SKM-1 treated with dmso at 0.1 percent for 144 hours (cell line): ENCODE measurements around the gene NINJ2.
"Not testable (repeated sequence)": the region's sequence is repeated elsewhere in the genome, so short reads cannot be mapped to it uniquely, and the experiment has no call there.

Source experiments
- DNase-seq: peaks from one replicate; lab custom pipeline; 2025; ENCODE audit not compliant: unreplicated experiment; lab: John Stamatoyannopoulos, UW

Gene NINJ2

DNA sequence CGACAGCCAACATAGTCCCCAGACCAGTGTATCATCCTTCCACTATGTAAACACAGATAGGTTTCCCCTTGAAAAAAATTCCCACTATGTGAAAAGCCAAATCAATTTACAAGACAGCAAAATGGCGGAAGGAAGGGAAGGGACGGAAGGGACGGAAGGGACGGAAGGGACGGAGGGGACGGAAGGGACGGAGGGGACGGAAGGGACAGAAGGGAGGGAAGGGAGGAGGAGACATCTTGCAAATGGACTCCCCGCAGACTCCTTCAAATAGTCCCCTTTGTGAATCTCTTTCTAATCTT, 75.3 kb downstream of the NINJ2 start:
- no peak for DNase-seq

DNA sequence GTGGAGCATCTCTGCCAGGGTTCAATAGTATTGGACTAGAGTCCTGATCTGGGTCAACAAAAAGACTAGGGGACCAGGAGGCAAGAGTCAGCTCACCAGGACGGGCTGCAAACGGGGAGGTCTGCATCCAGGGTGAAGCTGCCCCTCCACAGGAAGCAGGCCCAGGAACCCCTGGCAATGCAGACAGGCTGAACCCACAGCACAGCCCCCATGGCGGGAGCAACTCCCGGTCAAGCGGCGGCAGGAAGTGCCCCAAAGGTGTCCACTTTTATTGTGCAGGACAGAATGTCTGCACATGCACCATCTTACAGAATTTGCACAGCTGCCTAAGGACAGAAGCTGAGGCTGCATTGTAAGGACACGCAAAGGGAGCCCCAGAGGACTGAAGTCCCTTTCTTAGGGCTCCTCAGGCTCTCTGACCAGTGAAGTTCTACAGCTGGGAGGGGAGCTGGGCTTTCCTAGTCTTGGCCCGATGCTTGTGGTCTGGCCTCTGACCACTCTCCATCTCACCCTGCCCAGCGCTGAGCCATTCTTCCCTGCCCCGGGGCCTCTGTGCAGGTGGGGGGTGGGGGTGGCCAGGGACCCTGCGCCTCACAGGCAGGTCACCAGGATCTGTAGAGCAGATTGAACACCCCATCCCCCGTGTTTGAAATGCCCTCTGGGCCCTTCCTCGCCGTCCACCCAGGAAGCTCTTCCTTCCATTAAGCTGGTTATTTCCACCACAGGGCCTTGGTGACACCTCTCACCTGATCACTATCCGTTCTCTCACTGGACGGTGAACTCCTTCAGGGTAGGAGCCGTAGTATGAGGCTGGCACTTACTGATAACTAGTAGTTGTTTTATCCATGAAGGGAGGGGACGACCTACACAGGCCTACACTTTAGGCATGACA, 75.9 kb downstream of the NINJ2 start:
- DNase-seq = no peak

DNA sequence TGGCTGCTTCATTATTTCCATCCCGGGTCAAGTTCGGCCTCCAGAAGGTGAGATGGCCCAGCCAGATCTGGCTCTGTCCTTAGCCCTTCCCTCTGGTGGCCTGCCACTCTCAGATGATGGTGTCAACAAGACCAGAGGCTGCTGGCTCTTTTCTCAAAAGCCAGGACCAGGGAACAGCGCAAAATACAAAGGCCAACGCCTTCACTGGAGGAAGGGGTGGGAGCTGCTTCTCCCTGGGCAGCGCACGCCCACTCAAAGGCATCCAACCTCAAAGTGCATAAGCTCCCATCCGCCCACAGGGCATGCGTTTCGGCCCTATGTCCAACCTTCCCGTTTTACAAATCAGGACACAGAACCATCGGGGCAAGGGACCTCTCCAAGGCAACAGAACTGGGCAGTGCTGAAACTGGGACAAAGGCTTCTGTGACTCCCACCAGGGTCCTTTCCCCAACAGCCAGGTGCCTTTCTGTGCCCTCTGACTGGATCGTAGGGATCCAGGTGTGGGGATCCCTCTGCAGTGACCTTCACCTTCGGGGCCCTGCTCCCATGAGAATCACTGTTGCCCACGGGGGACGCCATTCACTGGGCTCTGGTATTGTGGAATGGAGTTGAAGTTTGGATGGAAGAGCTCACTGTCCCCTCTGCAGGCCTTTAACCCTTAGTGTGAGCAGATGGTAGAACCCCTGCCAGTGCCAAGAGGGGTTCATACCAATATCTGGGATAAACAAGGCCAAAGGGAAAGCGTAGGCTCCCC, 76.8 kb downstream of the NINJ2 start:
- no peak for DNase-seq

DNA sequence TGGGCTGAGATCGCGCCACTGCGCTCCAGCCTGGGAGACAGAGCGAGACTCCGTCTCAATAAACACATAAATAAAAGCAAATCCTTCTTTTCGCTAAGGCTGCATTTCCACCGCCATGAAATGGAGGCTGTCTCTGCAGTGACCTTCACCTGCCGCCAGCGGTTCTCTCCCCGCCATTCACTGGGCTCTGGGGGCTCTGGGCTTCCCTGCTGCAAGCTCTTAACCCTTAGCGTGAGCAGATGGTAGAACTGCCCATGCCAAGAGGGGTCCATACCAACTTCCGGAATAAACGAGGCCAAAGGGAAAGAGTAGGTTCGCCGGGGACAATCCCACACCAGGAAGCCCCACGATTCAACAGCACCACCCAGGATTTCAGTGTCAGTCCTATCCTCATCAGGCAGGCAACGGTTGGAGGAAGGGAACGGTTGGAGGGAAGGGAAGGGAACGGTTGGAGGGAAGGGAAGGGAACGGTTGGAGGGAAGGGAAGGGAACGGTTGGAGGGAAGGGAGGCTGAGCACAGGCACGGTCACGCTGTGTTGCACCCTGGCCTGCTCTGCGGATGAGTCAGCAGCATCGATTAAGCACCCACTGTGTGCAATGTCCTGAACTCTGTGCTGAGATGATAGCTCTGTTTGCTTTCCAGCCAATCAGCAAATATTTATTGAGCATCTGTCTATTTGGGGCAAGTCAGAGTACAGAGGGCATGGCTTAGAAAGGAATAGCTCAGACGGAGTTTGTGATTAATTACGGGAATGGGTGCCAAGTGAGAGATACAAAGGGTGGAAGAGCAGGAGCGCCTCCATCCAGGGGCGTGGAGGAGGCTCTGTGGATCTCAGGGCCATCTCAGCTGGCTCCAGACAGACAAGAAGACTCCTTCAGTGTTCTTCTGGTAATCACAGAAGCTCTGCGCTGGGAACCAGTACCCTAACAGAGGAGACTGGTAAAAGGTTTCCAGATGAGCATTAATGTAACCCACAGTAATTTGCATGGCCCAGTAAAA, 77.9 kb downstream of the NINJ2 start:
- DNase-seq = no peak

DNA sequence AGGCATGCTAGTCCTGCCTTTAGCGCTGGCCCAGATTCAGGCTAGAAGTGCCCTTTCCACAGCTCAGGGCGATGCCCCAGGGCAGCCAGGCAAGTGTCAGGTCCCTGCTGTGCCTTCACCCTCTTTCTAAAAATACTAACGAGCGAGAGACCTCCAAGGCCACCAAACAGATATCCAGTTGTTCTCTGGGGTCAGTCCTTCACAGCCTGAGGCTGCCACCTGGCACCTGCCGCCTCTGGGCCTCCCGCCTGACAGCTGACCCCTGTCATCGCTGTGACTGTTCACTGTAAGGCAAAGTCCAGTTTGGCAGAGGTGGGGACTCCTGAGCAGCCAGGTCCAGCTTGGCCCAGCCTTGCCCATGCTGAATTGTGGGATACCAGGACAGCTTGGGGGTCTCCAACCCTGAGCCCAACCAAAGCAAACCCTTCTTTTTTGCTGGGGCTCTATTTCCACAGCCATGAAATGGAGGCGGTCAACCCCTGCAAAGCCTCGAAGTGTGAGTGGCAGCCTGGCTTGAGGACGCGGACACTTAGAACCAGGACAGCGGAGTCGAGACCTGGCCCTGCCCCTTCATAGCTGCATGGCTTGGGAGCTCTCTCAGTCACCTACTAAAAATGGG, 79.9 kb downstream of the NINJ2 start:
- no peak for DNase-seq

DNA sequence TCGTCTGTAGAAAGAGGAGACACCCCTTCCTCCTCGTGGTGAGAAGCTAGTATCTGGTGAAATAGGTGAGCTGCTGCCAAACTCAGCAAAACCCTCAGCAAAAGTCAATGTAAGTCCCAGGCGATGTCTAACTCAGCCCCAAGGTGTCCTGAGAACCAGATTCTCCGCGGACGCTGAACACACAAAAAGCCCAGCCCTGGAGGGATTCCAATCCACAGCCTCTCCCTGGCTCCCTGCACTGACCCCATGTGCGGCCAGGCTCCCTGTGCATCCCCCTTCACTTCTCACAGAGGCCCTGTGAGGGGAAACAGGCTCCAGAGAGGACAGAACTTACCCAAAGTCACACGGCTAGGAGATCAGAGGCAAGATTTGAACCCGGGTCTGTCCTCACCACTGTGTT, 81.5 kb downstream of the NINJ2 start:
- DNase-seq = no peak

DNA sequence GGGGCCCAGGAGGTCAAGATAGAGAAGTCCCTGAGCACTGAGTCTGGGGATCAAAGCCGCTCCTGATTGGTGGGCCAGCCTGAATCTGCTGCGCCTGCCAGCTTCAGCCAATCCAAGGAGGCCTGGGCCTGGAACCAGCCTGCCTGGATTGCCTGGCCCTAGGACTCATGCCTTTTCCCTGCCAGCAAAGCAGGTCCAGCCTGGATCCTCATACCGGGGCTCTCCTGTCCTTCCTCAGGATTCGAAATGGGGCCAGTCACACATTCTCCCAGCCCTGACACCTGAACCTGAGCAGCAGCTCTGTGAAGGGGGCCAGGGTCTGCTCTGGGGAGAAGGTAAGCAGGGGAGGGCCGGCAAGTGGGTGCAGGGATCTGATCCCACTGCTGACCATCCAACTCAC, 81.9 kb downstream of the NINJ2 start:
- DNase-seq = no peak

DNA sequence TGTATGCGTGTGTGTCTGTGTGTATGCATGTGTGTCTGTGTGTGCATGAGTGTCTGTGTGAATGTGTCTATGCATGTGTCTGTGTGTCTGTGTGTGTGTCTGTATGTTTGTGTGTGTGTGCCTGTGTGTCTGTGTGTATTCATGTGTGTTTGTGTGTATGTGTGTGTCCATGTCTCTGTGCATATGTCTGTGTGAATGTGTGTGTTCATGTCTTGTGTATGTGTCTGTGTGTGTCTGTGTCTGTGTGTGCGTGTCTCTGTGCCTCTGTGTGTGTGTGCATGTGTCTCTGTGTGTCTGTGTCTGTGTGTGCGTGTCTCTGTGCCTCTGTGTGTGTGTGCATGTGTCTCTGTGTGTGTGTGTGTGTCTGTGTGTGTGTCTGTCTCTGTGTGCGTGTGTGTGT, 82.4 kb downstream of the NINJ2 start:
- no peak for DNase-seq

DNA sequence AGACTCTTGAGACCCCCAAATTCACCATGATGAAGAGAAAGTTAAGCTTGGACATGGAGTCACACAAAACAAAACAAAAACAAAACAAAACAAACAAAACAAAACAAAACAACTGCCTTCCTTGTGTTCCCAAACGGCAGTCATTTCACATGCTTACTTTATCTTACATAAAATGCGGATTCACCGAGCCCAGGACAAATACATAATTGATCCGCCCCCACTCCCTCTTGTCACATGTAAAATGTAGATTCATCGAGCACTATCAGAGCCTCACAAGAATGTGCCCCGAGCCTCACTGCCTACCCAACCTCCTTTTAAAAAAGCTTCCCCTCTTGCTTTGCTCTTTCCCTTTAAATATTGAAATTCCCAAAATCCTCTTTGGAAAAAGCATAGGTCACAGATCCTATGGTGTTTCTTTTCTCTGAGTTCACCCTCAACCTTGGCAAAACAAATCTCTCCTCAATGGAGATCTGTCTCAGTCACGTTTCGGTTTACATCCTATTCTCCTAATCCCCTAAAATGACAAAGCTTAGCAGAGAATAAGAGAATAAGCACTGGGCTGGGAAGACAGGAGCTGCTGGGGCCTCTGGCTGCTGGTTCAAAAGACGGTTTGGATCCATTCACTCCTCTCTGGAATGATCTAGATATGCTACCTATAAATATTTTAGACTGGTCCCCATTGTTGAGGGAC, 83.7 kb downstream of the NINJ2 start:
- no peak for DNase-seq

DNA sequence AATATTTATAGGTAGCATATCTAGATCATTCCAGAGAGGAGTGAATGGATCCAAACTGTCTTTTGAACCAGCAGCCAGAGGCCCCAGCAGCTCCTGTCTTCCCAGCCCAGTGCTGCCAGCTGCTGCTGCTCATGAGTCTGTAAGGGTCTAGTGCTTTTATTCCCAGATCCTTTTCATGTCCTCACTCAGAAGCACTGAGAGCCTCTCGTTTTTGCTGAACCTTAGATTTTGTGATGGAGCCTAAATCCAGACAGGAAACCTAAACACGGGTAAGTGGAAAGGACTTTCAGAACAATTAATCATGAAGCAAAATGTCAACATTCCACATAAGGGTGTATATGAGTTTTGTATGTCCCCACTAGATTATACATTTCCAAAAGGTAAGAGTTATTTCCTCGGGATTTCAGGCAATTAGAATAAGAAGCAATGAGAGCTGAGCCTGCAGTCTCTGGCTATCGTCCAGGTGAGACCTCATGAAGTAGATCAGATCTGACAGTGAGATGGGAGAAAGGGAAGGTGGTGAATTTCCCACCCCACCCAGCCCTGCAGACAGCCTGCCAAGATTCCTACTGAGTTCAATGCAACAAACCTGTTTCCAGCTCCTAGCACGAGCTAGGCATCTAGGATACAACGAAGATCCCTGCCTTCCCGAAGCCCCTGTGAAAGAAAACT, 84.4 kb downstream of the NINJ2 start:
- no peak for DNase-seq

DNA sequence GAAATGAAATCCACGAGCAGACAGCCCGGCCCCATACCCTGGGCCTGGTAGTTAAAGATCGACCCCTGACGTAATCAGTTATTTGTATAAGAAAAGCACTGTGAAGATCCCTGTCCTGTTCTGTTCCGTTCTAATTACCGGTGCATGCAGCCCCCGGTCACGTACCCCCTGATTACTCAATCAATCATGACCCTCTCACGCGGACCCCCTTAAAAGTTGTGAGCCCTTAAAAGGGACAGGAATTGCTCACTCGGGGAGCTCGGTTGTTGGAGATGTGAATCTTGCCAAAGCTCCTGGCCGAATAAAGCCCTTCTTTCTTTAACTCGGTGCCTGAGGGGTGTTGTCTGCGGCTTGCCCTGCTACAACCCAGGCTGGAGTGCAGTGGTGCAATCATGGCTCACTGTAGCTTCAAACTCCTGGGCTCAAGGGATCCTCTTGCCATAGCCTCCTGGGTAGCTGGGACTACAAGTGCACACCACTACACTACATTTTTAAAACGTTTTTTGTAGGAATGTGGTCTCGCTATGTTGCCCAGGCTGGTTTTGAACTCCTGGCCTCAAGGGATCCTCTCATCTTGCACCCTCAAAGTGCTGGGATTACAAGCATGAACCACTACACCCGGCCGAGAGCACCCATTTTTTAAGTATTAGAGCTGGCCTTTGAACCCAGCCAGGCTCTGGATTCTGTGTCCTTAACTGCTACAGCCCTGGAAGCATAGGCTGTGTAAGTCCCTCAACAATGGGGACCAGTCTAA, 85.1 kb downstream of the NINJ2 start:
- DNase-seq = not testable (repeated sequence)

DNA sequence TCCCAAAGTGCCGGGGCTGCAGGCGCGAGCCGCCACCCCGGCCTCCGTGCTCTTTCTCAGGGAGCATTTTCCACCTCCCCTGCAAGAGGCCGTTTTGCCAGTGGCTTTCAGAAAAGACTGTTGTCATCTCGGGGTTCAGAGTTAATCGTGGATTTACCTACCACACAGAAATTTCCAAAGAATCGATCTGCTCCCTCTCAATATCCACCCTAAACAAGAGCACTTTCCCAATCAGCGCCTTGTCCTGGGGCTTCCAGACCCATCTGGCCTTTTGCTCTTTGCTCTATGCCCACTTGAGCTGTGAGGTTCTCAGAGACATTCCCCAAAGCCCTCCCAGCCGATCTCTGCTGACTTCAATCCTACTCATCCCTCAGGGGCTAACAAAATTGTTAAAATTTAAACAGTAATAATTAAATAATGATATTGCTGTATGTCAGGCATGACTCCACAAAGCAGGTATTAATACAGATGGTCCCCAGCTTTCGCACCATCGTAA, 86.6 kb downstream of the NINJ2 start:
- no peak for DNase-seq

DNA sequence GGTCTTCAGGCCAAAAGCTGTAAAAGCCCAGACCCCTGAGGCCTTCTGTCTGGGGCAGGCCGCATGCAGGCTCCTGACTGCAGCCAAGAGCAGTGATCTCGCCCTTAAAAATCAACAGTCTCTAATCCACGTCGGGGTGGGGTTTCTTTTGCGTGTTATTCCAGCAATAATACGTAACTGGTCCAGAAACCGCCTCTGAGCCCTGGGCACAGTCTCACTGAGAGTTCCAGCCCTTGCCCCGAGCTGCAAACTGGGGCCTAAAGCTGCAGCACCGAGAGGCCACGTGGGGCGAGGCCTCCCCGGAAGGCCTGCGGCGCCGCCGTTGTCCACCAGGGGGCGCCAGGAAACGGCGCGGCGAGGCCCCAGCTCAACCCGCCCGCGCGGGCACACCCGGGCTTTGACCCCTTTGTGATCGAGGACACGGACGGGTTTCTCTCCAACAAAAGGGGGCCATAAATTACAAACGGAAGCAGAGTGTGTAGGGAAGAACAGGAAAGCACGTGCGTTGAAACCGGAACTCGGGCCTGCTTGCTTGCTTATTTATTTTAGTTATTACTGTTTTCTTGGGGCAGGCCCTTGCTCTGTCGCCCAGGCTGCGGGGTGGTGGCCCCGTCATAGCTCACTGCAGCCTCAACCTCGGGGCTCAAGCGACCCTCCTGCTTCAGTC, 87.2 kb downstream of the NINJ2 start:
- DNase-seq = peak; percentile 18

DNA sequence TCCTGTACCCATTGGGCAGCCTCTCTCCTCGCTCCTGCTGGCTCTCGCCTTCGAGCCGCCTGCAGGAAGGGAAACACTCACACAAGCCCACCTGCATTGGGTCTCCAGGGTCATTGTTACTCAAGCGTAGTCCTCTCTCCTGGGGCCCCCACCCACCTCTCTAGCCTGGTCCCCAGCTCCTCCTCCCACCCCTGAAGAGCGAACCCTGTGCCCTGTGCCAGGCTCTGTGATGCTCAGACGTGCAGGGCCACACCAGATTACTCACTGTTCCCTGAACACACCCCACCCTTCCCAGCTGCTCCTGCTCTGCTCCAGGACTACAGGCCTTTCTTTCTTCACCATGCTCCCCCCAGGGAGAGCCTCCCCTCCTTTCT, 88.1 kb downstream of the NINJ2 start:
- DNase-seq = no peak

DNA sequence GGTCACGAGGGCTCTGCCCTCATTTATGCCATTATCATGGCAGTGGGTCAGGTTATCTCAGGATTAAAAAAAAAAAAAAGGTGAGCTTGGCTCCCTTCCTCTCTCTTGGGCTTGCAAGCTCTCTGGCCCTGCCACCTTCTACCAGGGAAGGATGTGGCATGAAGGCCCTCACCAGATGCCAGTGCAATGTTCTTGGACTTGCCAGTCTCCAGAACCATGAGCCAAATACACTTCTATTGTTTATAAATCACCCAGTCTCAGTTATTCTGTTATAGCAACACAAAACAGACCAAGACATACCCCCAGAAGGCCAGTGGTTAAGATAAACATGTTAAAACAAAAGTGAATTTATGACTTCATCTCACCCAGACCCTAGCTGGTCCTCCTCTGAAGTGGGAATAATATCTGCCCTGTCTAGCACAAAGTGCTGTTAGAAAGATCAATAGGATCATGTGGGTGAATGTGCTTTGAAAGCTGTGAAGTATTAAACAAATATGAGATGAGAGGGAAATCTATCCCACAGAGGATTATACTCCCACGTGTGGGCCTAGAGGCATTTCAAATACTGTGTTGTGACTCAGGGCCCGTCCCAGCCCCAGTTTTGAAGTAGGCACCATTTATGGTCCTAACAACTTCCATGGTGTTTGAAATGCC, 88.6 kb downstream of the NINJ2 start:
- no peak for DNase-seq

DNA sequence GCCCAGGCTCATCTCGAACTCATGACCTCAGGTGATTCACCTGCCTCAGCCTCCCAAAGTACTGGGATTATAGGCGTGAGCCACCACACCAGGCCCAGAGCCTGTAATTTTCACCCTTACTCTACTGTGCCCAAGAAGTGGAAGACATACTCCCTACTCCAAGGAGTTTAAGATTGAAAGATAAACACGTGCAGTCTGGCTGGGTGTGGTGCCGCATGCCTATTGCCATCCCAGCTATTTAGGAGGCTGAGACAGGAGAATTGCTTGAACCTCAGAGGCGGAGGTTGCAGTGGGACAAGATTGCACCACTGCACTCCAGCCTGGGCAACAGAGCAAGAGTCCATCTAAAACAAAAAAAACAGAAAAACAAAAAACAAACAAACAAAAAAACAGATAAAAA, 90.0 kb downstream of the NINJ2 start:
- no peak for DNase-seq

DNA sequence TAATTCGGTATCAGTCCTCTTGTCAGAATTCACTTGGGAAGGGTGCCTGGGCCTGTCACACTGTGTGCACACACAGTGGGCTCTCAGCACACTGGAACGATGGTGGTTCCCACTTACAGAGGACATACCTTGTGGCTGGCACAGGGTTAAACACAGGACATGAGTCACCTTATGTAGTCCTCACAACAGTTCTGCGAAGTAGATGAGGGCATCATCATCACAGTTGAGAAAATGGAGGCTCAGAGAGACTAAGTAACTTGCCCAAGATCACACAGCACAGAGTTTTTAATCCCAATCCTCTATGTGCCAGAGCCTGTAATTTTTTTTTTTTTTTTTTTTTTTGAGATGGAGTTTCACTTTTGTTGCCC, 90.7 kb downstream of the NINJ2 start:
- DNase-seq = no peak
